HG03159 (cell line): ENCODE results near the gene SIL1.
"Not testable (repeated sequence)": the region's sequence is repeated elsewhere in the genome, so short reads cannot be mapped to it uniquely, and the experiment has no call there.

ENCODE experiments used
- ATAC-seq: cut with Tn5 transposase; IDR thresholded peaks from one replicate; pipeline ENCODE4 v1.9.1; 2021; ENCODE audit warnings: mild to moderate bottlenecking, moderate library complexity; ENCODE audit not compliant: unreplicated experiment

Gene SIL1

DNA sequence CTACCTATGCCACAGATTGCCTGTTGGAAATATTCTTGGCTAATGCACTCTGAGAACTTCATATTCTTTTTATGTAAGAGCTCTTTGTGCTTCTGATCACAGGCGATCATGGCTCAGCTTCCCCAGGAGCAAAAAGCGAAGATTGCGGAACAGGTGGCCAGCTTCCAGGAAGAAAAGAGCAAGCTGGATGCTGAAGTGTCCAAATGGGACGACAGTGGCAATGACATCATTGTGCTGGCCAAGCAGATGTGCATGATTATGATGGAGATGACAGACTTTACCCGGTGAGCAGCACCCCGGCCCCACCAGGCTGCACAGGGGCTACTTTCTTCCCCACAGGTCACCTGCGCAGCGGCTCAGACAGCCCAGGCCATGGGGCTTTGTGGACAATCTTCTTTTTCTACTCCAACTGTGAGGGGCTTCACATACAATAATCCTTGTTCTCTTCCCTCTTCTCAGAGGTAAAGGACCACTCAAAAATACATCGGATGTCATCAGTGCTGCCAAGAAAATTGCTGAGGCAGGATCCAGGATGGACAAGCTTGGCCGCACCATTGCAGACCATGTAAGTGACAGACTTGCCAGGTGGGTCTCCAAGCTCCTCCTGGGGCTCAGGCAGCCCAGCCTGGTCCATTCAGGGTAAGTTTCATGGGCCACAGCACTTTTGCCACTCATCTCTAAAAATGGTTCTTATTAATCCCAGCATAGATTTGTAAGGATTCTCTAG is 267.6 kb downstream of the SIL1 start:
- ATAC-seq = no peak

DNA sequence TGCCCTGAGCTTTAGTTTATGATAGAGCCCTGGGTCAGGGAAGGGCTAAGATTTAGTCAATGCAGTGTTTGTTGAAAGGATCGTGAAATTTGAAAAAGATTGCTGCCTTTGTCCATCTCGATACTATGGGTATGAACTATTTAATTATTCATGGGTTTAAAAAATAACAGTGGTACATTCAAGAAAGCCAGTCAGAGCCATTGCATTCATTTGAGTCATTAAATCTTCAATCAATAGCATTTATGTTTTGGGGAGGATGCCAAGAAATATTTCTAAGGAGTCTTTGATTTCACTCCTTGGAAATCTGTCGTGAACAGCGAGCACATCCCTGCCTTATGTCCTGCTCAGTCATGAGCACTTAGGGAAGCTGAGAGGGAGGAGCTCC is 268.6 kb downstream of the SIL1 start:
- ATAC-seq = no peak

- ATAC-seq = no peak
Observed at GRCh38 chr5:138927979-138928378, 270.2 kb downstream of the SIL1 start.

- ATAC-seq = no peak
Observed at GRCh38 chr5:138927544-138927943, 270.6 kb downstream of the SIL1 start.

GRCh38 chr5:138926688-138927448 is 271.3 kb downstream of the SIL1 start:
- ATAC-seq = no peak

- no peak for ATAC-seq
Observed at GRCh38 chr5:138926257-138926656, 271.9 kb downstream of the SIL1 start.

GRCh38 chr5:138925090-138925635 is 273.0 kb downstream of the SIL1 start:
- ATAC-seq = no peak

- ATAC-seq = no peak
Observed at GRCh38 chr5:138922494-138922893, 275.7 kb downstream of the SIL1 start.

DNA sequence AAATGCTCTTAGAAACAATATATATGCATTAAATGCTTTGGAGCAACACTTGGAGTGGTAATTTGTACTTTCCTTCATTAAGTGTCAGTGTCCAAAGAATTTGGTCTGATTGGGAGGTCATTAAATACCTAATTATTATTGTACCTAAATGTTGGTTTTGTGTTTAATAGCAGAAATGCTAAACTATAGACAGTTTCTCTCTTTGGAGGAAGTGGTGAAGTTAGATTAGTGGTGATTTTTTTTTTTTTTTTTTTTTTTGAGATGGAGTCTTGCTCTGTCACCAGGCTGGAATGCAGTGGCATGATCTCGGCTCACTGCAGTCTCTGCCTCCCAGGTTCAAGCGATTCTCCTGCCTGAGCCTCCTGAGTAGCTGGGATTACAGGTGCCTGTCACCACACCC is 276.8 kb downstream of the SIL1 start:
- ATAC-seq = not testable (repeated sequence)

DNA sequence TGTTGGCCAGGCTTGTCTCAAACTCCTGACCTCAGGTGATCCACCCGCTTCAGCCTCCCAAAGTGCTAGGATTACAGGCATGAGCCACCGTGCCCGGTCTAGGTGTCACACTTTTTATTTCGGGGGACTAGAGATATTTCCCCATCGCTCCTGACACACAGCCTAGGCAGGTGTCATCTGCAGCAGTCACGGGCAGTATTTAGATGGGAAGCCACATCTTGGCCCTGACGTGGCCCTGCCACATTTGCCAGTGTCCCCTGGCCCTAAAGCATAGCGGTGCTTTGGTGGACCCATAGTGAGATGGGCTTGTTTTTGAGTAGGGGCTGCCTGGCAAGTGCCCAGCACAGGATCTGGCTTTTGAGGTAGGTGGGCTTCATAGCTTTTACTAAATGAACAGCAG is 278.0 kb downstream of the SIL1 start:
- ATAC-seq = no peak

GRCh38 chr5:138918686-138919085 is 279.5 kb downstream of the SIL1 start:
- no peak for ATAC-seq

DNA sequence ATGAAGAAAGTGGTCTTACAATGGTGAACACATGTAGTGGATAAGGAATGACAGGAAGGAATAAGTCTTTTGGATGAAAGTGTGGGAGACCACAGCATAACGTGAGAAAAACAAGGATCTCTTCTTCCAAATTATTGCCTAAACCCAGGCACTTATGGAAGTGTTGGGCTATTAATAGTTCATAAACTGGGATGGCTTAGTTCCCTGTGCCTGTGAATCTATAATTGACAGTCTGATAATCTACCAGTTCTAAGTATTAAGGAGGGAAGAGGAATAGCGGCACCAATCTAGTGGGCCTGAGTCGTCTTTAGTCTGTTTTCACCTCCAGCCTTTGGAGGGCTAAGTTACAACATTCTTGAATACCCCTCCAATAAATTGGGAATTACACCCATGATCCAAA is 283.8 kb downstream of the SIL1 start:
- ATAC-seq = no peak

DNA sequence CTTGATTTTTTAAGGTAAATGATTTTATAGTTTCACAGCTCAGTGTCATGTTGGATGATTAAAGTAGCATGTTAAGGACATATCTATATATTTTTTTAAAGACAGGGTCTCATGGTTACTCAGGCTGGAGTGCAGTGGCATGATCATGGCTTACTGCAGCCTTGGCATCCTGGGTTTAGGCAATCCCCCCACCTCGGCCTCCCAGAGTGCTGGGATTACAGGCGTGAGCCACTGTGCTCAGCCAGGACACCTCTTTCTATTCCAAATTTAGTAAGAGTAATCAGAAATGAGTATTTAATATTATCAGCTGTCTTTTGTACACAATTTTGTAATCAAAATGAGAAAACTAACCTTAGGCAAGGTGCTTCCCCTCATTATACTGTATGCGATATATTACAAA is 284.4 kb downstream of the SIL1 start:
- ATAC-seq = no peak

DNA sequence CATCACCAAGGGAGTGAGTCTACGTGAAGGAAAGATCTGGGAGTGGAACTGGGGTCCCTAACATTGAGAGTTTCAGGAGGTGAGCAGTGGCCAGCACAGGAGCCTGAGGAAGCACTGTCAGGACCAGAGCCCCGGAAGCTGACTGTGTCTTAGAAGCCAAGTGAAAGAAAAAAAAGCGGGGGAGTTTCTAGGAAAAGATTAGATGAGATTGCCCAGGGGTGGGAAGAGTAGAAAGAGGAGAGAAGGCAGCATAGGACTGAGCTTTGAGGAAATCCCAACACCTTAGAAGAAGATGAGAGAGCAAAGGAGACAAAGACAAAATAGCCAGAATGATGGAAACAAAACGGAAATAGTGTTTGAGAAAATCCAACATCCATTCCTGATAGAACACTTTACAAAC is 286.1 kb downstream of the SIL1 start:
- no peak for ATAC-seq

- no peak for ATAC-seq
Observed at GRCh38 chr5:138911441-138911840, 286.7 kb downstream of the SIL1 start.

- ATAC-seq = no peak
Observed at GRCh38 chr5:138910546-138911185, 287.5 kb downstream of the SIL1 start.

DNA sequence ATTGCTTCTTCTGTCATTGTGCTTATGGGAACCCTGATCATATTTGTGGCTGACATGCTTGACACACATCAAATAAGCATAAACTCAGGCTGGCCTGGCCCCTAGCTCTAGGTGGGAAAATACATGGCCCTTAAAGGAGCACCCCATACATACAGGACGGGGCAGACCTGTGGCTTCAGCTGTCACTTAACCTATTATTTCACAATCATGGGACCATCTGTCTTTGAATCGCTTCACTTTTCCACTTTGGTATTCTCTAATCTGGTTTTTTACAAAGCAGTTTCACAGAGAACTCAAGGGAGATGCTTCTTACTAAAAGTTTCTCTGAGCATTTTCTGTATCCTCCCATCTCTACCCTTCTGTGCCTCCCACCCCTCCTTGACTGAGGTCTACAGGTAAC is 288.4 kb downstream of the SIL1 start:
- ATAC-seq = no peak

- no peak for ATAC-seq
Observed at GRCh38 chr5:138905541-138905940, 292.6 kb downstream of the SIL1 start.

DNA sequence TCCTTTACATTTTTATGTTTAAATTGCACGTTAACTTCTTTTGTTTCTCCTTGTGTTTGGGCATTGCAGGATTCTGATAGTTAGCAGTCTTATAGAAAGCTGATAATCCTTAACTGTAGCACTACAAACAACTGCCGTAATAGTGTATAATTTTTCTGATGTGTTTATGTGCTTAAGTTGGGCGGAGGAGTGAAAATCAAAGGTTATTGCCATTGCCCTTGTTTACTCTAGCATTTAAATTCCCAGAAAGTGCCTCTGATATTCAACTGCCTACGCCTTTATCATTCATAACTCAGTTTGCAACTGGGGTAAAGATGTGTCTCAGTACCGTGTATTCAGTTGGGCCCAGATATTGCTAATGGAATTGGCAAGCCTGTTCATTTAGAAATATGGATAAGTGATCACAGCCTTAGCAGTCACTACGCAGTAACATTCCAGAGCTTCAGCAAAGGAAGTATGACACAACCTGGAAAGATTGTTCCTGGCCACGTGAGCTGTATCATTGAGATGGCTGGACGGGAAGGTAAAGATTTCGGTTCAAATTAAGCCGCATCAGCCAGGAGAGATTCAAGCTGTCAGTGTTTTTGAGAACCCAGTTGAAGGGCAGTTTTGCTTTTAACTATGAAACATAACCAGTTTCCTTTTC is 294.9 kb downstream of the SIL1 start:
- no peak for ATAC-seq

DNA sequence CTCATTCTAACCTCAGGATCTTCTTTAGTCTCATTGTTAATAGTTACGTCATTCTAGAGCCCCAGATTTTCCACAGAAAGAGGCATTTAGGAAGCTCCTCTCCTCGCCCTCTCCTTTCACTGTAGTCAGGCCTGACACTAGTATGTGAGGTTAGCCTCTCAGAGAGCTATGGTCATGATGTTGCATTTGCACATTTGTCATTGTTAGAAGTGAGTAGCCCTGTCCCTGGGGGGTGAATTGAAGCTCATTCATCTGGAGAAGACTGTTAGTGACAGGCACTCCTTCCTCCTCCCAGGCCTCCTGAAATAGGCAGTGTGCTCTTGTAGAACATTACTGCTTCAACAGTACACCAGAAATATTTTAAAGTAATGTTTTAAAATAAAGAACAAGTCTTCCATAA is 296.5 kb downstream of the SIL1 start:
- ATAC-seq = no peak

DNA sequence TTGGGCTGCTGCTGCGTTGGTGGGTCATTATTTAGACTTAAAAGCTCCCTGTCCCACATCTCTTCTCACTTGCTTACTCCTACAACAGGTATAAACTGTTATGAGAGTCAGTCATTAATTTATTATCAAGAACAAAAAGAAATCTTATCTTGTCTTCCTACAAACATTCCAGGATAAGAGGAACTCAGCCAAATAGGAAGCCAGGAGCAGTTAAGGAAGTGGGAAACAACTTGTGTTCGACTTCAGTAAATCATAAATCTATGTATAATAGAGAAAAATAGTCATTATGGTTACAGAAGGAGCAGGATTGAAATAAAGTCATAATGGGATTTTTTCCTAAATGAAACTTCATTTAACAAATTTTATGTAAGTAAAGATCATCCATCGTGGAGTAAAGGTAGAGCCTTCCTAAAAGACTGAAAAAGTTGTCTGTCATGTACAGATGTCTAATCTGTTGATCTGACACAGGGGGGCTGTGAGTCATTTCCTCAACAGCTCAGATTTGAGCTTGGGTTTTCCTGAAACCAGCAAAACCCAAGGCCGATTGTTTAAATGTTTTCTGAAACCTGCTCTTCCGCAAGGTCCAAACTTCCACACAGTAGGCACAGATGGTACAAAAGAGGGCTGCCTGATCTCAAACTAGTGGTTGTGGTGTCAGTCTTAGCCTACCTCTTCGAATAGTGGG is 297.7 kb downstream of the SIL1 start:
- no peak for ATAC-seq
